ENCODE results near the gene HSD17B1.

Gene HSD17B1

GRCh38 chr17:42568341-42569111 lies 15.8 kb downstream of the HSD17B1 start:
- DNase-seq = no peak

DNA sequence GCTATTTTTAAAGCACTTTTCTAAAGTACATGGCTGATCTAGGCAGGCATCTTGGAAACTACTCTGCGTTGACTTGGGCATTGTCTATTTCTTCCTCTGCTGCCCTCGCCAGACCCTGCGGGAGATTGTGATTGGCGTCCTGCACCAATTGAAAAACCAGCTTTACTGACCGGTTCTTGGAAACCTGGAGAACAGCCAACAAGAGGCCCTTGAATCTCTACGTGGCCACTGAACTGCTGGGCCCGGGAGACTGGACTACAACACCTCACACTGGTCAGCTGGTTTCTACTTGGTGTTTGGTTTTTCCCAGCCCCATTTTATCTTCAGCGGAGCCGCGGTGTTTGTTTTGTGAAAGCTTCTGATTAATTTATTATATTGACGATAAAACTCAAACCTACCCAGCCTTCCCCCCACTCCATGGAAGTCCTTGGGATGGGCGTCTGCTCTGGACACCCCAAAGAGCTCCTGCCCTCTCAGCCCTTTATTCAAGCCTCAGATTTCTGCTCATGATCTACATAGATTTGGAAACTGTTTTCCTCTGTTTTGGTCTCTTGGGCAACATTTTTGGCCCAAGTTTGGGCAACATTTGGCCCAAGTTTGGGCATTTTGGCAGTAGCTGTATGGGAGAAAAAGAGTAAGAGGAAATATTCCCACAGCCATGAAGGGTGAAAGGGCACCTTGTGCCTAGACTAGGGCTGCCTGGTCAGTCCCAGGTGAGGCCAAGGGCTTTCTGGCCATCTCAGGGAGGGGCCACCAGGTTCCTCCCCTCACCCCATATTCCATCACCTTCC lies 18.9 kb downstream of the HSD17B1 start:
- no peak for DNase-seq

DNA sequence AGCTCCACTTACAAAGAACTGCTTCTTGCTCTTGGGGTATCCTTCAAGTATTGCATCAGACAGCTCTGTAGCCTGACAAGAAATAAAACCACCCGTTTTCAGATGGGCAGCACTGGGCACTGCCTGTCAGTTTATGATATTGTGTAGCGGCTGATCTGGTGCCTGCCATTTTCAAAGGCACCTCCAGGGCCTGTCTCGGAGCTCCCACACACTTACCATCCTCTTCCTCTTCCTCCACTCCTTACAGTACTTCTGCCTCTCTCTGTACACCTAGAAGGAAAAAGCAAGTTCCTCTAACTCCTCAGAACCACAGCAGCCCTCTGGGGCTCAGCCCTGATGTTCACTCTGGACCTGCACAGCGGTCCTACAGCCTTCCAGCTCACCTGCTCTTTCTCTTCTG lies 20.4 kb downstream of the HSD17B1 start:
- DNase-seq = no peak

DNA sequence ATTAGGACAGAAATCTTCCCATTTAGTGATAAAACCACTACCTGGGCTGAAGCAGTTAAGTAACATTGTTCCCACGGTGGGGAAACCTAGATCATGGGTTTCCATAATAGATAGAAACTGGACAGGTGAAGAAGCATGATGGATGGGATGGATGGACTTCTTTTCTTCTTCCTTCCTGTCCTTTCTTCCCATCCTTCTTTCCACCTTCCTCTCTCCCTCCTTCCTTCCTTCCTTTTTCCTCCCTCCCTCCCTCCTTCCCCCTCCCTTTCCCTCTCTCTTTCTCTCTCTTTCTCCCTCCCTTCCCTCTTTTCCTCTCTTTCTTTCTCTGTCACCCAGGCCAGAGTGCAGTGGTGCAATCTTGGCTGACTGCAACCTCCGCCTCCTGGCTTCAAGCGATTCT lies 21.7 kb downstream of the HSD17B1 start:
- DNase-seq = no peak

GRCh38 chr17:42577140-42577531 lies 24.4 kb downstream of the HSD17B1 start:
- no peak for DNase-seq

- DNase-seq = peak; percentile 87
Measured at GRCh38 chr17:42577532-42578281, 25.0 kb downstream of the HSD17B1 start, which contains the start of gene PSMC3IP. TSS of gene PSMC3IP (minus strand) at chr17:42577729. CDS start at chr17:42577686, 43 bp downstream.

- peak; percentile 52 for DNase-seq
Measured at GRCh38 chr17:42578282-42578869, 25.7 kb downstream of the HSD17B1 start.

GRCh38 chr17:42579794-42580551 lies 27.2 kb downstream of the HSD17B1 start:
- no peak for DNase-seq

DNA sequence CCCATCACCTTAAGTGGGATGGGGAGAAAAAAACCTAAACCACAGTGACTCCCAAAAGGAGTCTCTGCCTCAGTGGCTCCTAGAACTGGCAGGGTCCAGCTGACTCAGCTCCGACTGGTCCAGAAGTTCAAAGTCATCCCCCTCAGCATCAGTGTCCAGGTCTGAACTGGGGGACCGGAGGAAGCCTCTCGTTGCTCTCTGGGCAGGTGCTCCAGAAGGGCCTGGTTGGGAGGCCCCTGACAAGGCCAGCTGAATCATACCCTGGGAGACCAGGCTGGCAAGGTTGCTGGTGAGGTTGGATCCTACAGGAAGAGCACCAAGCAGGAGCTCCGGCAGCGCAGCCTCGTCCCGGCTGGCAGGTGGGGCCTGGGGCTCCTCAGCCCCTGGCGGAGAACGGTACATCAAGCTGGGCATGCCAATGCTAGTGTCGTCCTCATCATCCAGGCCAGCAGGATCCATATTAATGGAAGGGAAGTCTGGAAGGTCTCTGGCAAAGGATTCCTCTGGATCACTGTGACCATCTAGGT lies 29.1 kb downstream of the HSD17B1 start:
- DNase-seq = no peak

DNA sequence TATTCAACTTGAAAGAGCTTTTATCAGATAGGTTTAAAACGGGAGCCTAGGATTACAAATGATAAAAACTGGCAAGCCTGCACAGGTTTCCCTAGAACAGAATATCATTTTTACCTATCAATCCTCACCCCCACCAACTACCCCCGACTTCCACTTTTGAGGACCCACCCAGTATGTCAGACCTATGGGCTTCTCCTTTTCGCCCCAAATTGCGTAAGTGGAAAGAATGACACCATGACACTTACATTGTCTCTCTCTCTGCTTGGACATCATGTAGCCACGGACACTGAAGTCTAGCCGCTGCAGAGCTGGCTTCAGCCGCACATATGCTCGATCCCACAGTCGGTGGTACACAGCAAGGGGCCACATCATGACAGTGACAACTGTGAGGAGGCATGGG lies 32.2 kb downstream of the HSD17B1 start:
- DNase-seq = no peak

DNA sequence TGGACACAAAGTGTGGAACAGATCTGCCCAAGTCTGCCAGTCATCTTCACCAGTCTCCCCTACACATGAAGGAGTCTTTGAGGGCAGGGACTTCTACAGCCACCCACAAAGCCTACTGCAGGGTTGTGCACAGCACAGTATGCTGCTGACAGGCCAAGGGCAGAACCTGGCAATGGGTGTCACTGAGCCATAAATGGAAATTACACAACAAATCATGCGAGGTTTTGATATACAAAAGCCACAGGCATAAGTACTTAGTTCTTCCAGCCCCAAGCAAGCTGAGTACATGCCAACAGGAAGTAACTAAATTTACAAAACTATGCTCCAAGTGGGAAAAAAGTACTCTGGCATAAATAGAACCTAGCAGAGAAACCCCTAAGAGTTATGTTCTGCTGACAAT lies 32.6 kb downstream of the HSD17B1 start:
- no peak for DNase-seq

- no peak for DNase-seq
Measured at GRCh38 chr17:42586514-42587230, 33.9 kb downstream of the HSD17B1 start.

- no peak for DNase-seq
Measured at GRCh38 chr17:42590886-42591285, 38.2 kb downstream of the HSD17B1 start.

- no peak for DNase-seq
Measured at GRCh38 chr17:42591411-42591810, 38.7 kb downstream of the HSD17B1 start.

DNA sequence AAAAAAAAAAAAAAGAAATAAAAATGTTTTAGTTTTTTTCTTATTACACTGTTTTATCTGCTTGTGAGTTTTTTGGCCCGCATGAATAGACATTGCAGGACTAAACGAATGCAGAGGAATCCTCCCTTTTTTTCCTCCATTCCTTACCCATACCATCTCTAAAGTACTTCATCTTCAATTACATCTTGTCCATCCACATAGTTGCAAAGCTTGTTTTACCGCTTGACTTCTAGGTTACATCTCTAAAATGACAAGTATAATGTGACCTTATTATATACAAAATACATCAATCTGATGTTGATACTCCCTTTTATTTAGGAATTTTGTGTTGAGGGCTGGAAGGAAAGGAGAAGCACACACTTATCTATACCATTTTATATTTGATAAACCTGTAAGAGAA lies 43.7 kb downstream of the HSD17B1 start:
- DNase-seq = no peak

DNA sequence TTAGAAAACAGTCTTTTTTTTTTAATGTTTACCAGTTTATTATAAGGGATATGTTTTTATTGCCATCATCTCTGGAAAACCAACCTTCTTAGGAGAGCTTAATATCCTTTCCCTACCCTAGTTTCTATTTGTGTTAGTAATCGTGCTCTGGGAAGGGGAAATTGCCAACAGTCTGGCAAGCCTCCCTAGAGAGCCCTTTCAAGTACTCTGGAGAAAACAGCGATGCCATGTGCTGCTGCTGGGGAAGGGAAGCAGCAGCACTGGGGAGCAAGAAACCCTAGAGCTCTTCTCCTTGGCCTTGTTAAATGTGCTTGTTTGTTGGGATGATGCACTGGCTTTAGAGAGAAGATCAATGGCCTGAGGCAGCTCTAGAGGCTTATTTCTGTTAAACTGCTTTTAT lies 46.2 kb downstream of the HSD17B1 start:
- no peak for DNase-seq

- no peak for DNase-seq
Measured at GRCh38 chr17:42603318-42603717, 50.6 kb downstream of the HSD17B1 start.
